Measurements from ENCODE around the gene PMF1.

DNA sequence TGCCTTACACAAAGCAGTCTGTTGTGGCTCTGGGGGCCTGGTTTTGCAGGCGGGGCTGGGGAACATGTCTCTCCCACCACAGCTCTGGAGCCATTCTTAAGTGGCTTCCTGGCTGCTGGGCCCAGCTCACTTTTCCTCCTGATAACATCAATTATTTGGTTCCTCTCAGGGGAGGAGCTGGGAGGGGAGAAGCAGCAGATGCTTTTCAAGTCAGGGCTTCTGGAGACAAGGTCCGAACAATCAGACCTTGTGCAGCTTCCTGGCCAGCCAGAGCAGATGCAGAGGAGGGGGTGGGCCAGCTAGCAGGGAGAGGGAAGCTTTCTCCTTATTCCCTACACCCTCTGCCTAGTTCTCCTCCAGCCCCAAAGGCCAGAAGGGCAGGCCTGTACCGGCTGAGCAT is 38.7 kb downstream of the PMF1 start:
- no peak for TF ChIP-seq POLR2A (IDR thresholded peaks at IDR 0.05)
- TF ChIP-seq, protein P1, sequence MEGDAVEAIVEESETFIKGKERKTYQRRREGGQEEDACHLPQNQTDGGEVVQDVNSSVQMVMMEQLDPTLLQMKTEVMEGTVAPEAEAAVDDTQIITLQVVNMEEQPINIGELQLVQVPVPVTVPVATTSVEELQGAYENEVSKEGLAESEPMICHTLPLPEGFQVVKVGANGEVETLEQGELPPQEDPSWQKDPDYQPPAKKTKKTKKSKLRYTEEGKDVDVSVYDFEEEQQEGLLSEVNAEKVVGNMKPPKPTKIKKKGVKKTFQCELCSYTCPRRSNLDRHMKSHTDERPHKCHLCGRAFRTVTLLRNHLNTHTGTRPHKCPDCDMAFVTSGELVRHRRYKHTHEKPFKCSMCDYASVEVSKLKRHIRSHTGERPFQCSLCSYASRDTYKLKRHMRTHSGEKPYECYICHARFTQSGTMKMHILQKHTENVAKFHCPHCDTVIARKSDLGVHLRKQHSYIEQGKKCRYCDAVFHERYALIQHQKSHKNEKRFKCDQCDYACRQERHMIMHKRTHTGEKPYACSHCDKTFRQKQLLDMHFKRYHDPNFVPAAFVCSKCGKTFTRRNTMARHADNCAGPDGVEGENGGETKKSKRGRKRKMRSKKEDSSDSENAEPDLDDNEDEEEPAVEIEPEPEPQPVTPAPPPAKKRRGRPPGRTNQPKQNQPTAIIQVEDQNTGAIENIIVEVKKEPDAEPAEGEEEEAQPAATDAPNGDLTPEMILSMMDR (IDR thresholded peaks at IDR 0.05), result no peak

Measured in prostate gland (tissue), 2 donors.